Ishikawa (cell line): ENCODE measurements around the gene LRRC49.

Experiments
- CEBPB ChIP-seq: IDR thresholded peaks from 2 replicates; pipeline ENCODE4 v1.6.1; 2012
- CREB1 ChIP-seq: IDR thresholded peaks from 2 replicates; pipeline ENCODE4 v1.6.1; 2012; ENCODE audit warnings: low read depth
- EGR1 ChIP-seq: IDR thresholded peaks from 2 replicates; pipeline ENCODE4 v1.6.1; 2012
- EP300 ChIP-seq: IDR thresholded peaks from 2 replicates; pipeline ENCODE4 v1.6.1; 2012; ENCODE audit warnings: borderline replicate concordance
- FOXM1 ChIP-seq: IDR thresholded peaks from 2 replicates; pipeline ENCODE4 v1.6.1; 2012; ENCODE audit warnings: low read depth, borderline replicate concordance
- RAD21 ChIP-seq: IDR thresholded peaks from 2 replicates; pipeline ENCODE4 v1.6.1; 2012; ENCODE audit warnings: low read depth
- TAF1 ChIP-seq: IDR thresholded peaks from 2 replicates; pipeline ENCODE4 v1.6.1; 2012; ENCODE audit warnings: low read depth, mild to moderate bottlenecking
- TCF12 ChIP-seq: IDR thresholded peaks from 2 replicates; pipeline ENCODE4 v1.6.1; 2012; ENCODE audit warnings: low read depth
- YY1 ChIP-seq: IDR thresholded peaks from 2 replicates; pipeline ENCODE4 v1.6.1; 2012; ENCODE audit warnings: low read depth
- TF ChIP-seq, protein P1 (sequence below): IDR thresholded peaks from 2 replicates; pipeline ENCODE4 v1.6.1; 2012
- TF ChIP-seq, protein P2 (sequence below): IDR thresholded peaks from 2 replicates; pipeline ENCODE4 v1.6.1; 2012; ENCODE audit warnings: low read depth, mild to moderate bottlenecking

DNA sequence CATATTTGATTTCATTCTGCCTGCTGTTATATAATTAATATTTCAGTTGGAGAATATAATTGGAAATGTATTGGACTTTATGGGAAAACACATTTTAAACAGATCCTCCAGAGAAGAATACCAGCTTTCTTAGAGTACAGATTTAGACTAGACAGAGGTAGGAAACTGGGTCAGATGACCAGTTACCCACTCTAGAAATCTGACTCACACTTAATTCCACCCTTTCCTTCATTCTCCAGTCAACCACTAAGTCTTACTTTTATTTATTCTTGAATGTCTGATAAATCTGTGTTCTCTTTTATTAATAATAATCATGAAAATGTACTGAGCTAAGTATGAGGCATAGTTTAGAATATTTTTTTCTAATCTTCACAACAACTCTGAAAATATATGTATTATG, 110.7 kb downstream of the LRRC49 start:
- TF ChIP-seq, protein P1, sequence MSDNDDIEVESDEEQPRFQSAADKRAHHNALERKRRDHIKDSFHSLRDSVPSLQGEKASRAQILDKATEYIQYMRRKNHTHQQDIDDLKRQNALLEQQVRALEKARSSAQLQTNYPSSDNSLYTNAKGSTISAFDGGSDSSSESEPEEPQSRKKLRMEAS: no peak
- TF ChIP-seq CREB1 (no peak), RAD21 (no peak), TAF1 (no peak), YY1 (no peak), FOXM1 (no peak), EP300 (no peak), CEBPB (no peak), EGR1 (no peak), TCF12 (no peak)
- TF ChIP-seq, protein P2, sequence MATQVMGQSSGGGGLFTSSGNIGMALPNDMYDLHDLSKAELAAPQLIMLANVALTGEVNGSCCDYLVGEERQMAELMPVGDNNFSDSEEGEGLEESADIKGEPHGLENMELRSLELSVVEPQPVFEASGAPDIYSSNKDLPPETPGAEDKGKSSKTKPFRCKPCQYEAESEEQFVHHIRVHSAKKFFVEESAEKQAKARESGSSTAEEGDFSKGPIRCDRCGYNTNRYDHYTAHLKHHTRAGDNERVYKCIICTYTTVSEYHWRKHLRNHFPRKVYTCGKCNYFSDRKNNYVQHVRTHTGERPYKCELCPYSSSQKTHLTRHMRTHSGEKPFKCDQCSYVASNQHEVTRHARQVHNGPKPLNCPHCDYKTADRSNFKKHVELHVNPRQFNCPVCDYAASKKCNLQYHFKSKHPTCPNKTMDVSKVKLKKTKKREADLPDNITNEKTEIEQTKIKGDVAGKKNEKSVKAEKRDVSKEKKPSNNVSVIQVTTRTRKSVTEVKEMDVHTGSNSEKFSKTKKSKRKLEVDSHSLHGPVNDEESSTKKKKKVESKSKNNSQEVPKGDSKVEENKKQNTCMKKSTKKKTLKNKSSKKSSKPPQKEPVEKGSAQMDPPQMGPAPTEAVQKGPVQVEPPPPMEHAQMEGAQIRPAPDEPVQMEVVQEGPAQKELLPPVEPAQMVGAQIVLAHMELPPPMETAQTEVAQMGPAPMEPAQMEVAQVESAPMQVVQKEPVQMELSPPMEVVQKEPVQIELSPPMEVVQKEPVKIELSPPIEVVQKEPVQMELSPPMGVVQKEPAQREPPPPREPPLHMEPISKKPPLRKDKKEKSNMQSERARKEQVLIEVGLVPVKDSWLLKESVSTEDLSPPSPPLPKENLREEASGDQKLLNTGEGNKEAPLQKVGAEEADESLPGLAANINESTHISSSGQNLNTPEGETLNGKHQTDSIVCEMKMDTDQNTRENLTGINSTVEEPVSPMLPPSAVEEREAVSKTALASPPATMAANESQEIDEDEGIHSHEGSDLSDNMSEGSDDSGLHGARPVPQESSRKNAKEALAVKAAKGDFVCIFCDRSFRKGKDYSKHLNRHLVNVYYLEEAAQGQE: no peak
